CD4-positive, alpha-beta T cell (primary cell): Measurements from ENCODE around the gene SPRY4. TPM values are rescaled to one million over a fixed set of nuclear protein-coding genes. Genes with fewer than 3 reads are reported as not detected.

Experiments
- ATAC-seq: fragments of 200-7000 bp; cut with Tn5 transposase; one replicate; pipeline ENCODE4 v1.10.0; 2022; ENCODE audit warnings: mild to moderate bottlenecking; ENCODE audit not compliant: poor library complexity
- CTCF ChIA-PET: fragments of 350-600 bp; sonication (Branson Sonifier 250); formaldehyde crosslinking; loops from one replicate; lab custom pipeline; 2021; ENCODE audit warnings: antibody characterized with exemption, inconsistent platforms; lab: Charles Lee
- POLR2A ChIA-PET: fragments of 350-600 bp; sonication (Branson Sonifier 250); formaldehyde crosslinking; loops from one replicate; lab custom pipeline; 2021; ENCODE audit warnings: antibody characterized with exemption, inconsistent platforms; lab: Charles Lee
- DNase-seq, 14 experiments: peaks; one replicate each; pipeline ENCODE4 v3.0.0-alpha.2; 2013 to 2020; ENCODE audit warnings: mixed read lengths in 2 of 14
- H3K27ac ChIP-seq, 2 donors: one replicate each; pipeline versions ENCODE4 v1.5.1 to v1.7.0; 2013; ENCODE audit warnings: low read length in 2 of 2, low read depth in 1 of 2, mild to moderate bottlenecking in 1 of 2
- H3K27me3 ChIP-seq, 2 experiments: 1 replicate in 1 of 2; 2 replicates in 1 of 2; pipeline versions ENCODE4 v1.6.1 to v1.7.0; 2013; ENCODE audit warnings: low read length in 2 of 2, control low read depth in 1 of 2, mild to moderate bottlenecking in 1 of 2, moderate library complexity in 1 of 2; ENCODE audit not compliant: insufficient read depth in 2 of 2, control insufficient read depth in 1 of 2
- H3K36me3 ChIP-seq: one replicate; pipeline ENCODE4 v1.6.1; 2013; ENCODE audit warnings: low read length, control low read depth; ENCODE audit not compliant: insufficient read depth
- H3K4me1 ChIP-seq: one replicate; pipeline ENCODE4 v1.6.1; 2013; ENCODE audit warnings: low read length, control low read depth; ENCODE audit not compliant: insufficient read depth
- H3K4me3 ChIP-seq: one replicate; pipeline ENCODE4 v1.5.1; 2013; ENCODE audit warnings: mild to moderate bottlenecking, low read length, moderate library complexity
- H3K9me3 ChIP-seq, 2 experiments: 1 replicate in 1 of 2; 2 replicates in 1 of 2; pipeline versions ENCODE4 v1.6.1 to v1.7.0; 2013; ENCODE audit warnings: low read length in 2 of 2, mild to moderate bottlenecking in 2 of 2, control low read depth in 1 of 2, moderate library complexity in 1 of 2; ENCODE audit not compliant: control insufficient read depth in 1 of 2, insufficient read depth in 1 of 2
- H3K27ac Mint-ChIP-seq: one replicate; pipeline ENCODE4 v1.8.0; 2020; ENCODE audit warnings: mixed read lengths
- H3K27me3 Mint-ChIP-seq: one replicate; pipeline ENCODE4 v1.8.0; 2021; ENCODE audit warnings: mixed read lengths
- H3K36me3 Mint-ChIP-seq: one replicate; pipeline ENCODE4 v1.8.0; 2021; ENCODE audit warnings: low read depth, mixed read lengths
- H3K4me1 Mint-ChIP-seq: one replicate; pipeline ENCODE4 v1.8.0; 2021; ENCODE audit warnings: low read depth, mixed read lengths
- H3K4me3 Mint-ChIP-seq: one replicate; pipeline ENCODE4 v1.8.0; 2020; ENCODE audit warnings: mild to moderate bottlenecking, mixed read lengths
- H3K9me3 Mint-ChIP-seq: one replicate; pipeline ENCODE4 v1.8.0; 2020; ENCODE audit warnings: mixed read lengths
- intact Hi-C, 2 experiments: fragments of 100-400 bp; cut with DNase I in 1 of 2; cut with micrococcal nuclease in 1 of 2; formaldehyde crosslinking; loops; one replicate each; pipeline versions ENCODE4 v1.15.1 to v1.9.0; 2023 to 2025; cut with DNase I, micrococcal nuclease
- total RNA-seq, 174 experiments: library from RNA in 2 of 174; stranded (reverse) in 2 of 174; gene quantifications; one replicate each; pipeline ENCODE4 v1.2.3 and lab custom pipeline; 2021 to 2026
- TF ChIP-seq, protein P1 (sequence below): fragments of 200-600 bp; IDR thresholded peaks from one replicate; pipeline ENCODE4 v1.8.0; 2022; ENCODE audit warnings: antibody characterized with exemption, mild to moderate bottlenecking

The SPRY4 gene
- total RNA-seq, 2 experiments from 2014 or later = 0.16 to 0.34 TPM

DNA sequence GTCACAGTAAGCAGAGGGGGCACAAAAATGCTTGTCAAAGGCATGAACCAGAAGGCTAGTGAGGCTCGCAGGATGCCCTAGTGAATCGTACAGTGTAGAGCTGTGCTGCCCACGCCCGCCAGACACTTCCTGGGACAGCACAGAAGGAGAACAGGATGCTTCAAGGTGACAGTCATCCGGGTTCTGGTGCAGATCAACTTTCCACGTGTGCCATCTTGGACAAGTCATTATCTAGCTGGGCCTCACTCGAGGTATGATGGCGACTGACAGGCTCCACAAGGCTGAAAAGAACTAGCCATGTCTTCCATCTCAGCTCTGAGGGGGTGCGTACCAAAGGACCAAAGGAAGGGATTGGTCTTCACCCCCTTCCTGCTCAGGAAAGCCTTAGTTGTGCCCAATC lies 14.0 kb downstream of the SPRY4 start:
- Mint-ChIP-seq H3K36me3 (no peaks in the 10 kb centered on the region), H3K4me3 (no peak overlapping the region), H3K9me3 (no peaks in the 10 kb centered on the region), H3K4me1 (peaks cover 7% of the 10 kb centered on the region), H3K27ac (no peak overlapping the region), H3K27me3 (no peaks in the 10 kb centered on the region)
- CTCF ChIA-PET = no interaction called here
- intact Hi-C loops = no loop called here
- H3K36me3 ChIP-seq = no peaks in the 10 kb centered on the region
- H3K4me3 ChIP-seq = no peak overlapping the region
- no peak for ATAC-seq
- TF ChIP-seq, protein P1, sequence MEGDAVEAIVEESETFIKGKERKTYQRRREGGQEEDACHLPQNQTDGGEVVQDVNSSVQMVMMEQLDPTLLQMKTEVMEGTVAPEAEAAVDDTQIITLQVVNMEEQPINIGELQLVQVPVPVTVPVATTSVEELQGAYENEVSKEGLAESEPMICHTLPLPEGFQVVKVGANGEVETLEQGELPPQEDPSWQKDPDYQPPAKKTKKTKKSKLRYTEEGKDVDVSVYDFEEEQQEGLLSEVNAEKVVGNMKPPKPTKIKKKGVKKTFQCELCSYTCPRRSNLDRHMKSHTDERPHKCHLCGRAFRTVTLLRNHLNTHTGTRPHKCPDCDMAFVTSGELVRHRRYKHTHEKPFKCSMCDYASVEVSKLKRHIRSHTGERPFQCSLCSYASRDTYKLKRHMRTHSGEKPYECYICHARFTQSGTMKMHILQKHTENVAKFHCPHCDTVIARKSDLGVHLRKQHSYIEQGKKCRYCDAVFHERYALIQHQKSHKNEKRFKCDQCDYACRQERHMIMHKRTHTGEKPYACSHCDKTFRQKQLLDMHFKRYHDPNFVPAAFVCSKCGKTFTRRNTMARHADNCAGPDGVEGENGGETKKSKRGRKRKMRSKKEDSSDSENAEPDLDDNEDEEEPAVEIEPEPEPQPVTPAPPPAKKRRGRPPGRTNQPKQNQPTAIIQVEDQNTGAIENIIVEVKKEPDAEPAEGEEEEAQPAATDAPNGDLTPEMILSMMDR = no peak
- peaks cover 3% of the 10 kb centered on the region for H3K4me1 ChIP-seq
- no peak overlapping the region for H3K27ac ChIP-seq
- H3K9me3 ChIP-seq = peaks cover 0 to 8% of the 10 kb centered on the region in 2 experiments
- POLR2A ChIA-PET = no interaction called here
- no peaks in the 10 kb centered on the region for H3K27me3 ChIP-seq
- no peak for DNase-seq

DNA sequence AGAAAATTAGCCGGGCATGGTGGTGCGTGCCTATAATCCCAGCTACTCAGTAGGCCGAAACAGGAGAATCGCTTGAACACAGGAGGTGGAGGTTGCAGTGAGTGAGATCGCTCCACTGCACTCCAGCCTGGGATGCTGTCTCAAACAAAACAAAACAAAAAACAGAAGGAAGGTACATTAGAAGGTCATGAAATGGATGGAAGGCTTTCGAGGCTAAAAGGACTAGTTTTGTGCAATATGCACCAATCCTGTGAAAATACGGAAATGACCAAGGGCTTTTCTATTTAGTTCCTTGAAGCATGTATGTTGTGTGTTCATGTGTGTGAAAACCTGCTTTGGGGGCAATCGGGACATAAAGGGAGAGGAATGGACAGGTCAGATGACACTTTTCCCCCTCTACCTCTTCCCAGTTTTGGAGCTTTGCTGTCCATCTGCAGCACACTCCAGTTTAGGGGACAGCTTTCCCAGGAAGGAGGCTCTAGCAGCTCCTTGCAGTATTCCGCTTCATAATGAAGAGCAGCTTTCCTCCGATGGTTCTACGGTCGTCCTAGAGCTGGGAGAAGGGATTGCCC lies 15.0 kb downstream of the SPRY4 start:
- peaks cover 0 to 8% of the 10 kb centered on the region in 2 experiments for H3K9me3 ChIP-seq
- Mint-ChIP-seq H3K4me3 (no peak overlapping the region), H3K9me3 (no peaks in the 10 kb centered on the region), H3K36me3 (no peaks in the 10 kb centered on the region), H3K27ac (no peak overlapping the region), H3K4me1 (no peaks in the 10 kb centered on the region), H3K27me3 (no peaks in the 10 kb centered on the region)
- no peaks in the 10 kb centered on the region for H3K36me3 ChIP-seq
- H3K4me1 ChIP-seq = no peaks in the 10 kb centered on the region
- TF ChIP-seq, protein P1 = no peak
- ChIA-PET POLR2A (no interaction called here), CTCF (no interaction called here)
- intact Hi-C loops = loop anchor here in 1 of 2 experiments (10.0 kb wide), 1 partner anchor 385 kb away; no protein-coding TSS in a partner anchor
- no peak for ATAC-seq
- no peaks in the 10 kb centered on the region for H3K27me3 ChIP-seq
- no peak for DNase-seq
- H3K4me3 ChIP-seq = no peak overlapping the region
- H3K27ac ChIP-seq = no peak overlapping the region

DNA sequence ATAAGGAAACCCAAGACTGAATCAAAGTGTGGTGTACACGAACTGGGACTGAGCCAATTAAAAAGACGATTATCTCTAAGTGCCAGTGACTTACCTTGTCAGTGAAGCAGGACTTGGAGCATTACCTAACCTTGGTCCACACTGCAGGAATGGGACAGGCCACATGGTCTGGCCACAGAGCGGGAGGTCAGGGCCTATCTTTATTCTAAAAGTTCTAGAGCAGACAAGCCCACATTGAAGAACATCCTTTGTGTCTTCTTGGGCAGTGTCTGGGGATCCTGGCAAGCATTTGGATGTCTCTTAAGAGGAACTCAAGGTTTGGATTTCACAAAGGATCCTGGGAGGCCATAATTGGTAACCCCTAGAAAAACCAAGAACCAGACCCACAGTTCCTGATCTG lies 16.5 kb downstream of the SPRY4 start:
- H3K4me1 ChIP-seq = no peaks in the 10 kb centered on the region
- no peak overlapping the region for H3K27ac Mint-ChIP-seq
- intact Hi-C loops = loop anchor here in 1 of 2 experiments (10.0 kb wide), 1 partner anchor 386 kb away; no protein-coding TSS in a partner anchor
- no peaks in the 10 kb centered on the region for H3K36me3 Mint-ChIP-seq
- H3K4me3 ChIP-seq = no peak overlapping the region
- ChIA-PET CTCF (no interaction called here), POLR2A (no interaction called here)
- H3K4me1 Mint-ChIP-seq = no peaks in the 10 kb centered on the region
- H3K27me3 Mint-ChIP-seq = no peaks in the 10 kb centered on the region
- H3K9me3 ChIP-seq = no peaks in the 10 kb centered on the region
- DNase-seq (no peak), ATAC-seq (no peak)
- TF ChIP-seq, protein P1 = no peak
- H3K9me3 Mint-ChIP-seq = no peaks in the 10 kb centered on the region
- H3K27me3 ChIP-seq = no peaks in the 10 kb centered on the region
- H3K27ac ChIP-seq = no peak overlapping the region
- no peaks in the 10 kb centered on the region for H3K36me3 ChIP-seq
- no peak overlapping the region for H3K4me3 Mint-ChIP-seq
